DMS53 treated with DMSO at 0.1 percent for 48 hours (cell line): ENCODE measurements around the gene WRNIP1.

ENCODE experiments used
- DNase-seq: peaks from one replicate; lab custom pipeline; 2025; ENCODE audit not compliant: unreplicated experiment; lab: John Stamatoyannopoulos, UW

The WRNIP1 gene

DNA sequence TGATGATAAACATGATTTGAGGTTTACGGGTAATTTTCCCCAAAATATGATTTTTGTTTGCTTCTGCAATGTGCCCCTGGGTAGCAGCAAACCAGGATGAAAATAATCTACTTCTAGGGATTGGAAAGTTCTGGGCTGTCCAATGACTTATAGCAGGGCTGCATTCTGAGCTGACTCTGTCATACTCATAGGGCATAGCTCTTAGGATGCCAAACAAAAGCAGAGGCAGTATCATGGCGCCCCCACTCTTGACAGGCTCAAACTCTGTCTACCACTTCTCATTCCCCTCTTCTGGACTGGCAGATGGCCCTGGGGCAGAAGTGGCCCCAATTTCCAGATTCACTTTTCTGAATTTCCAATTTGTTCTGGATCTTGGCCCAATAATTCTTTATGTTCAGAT, 66.2 kb downstream of the WRNIP1 start:
- no peak for DNase-seq

DNA sequence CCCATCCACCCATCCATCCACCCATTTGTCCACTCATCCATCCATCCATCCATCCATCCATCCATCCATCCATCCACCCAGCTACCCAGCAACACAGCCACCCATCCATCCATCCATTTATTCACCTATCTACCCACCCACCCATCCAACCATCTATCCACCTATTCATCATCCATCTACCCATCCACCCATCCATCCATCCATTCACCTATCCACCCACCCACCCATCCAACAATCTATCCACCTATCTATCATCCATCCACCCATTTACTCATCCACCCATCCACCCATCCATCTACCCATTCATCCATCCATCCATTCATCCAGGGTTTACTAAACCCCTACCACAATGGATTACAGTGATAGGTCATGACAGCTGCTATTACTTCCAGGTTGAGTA, 69.1 kb downstream of the WRNIP1 start:
- DNase-seq, result no peak
